C4-2B (cell line): Measurements from ENCODE around the gene NAA40.

Experiments used
- CTCF ChIP-seq: fragments of 450-650 bp; conservative IDR thresholded peaks from 2 replicates; pipeline ENCODE4 v1.5.1; 2017; ENCODE audit warnings: mild to moderate bottlenecking
- ZFX ChIP-seq: fragments of 450-650 bp; IDR thresholded peaks from 2 replicates; pipeline ENCODE4 v1.6.1; 2017

GRCh38 chr11:63993993-63994392 is 55.2 kb downstream of the NAA40 start:
- TF ChIP-seq CTCF (no peak), ZFX (no peak)
